ENCODE results near the gene THSD7A. TPM values are rescaled to one million over a fixed set of nuclear protein-coding genes. Genes with fewer than 3 reads are reported as not detected.

The THSD7A gene
- total and polyA plus RNA-seq, 2 of the 13 experiments (the other 11 are each of a cell fraction or from before 2014, with no cell fraction given), result 0.01 to 0.07 TPM

DNA sequence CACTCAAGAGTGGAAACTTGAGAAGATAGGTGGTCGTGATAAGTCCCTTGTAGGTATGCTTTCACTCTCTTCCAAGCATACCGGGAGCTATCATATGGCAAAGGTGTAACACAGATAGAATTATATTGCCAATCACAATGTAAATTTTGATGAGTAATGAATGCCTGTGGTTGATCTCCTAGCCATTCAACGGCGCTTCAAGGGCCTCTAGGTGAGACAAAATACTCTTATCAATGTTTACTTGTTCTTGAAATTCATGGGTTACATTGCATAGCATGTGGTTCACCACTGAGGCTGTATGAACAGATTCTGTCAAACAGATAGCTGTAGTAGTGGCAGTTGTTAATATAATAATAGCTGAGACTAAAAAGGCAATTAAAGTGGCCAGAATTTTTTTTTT is 82.4 kb downstream of the THSD7A start:
- Histone ChIP-seq H3K36me3 (replicated peaks in 1 of 2; ENCODE audit: control insufficient read depth in 1 of 2, insufficient read depth in 2 of 2, low read length in 2 of 2) (no peaks in the 10 kb centered on the region), H2AFZ (ENCODE audit: low read length) (no peak overlapping the region), H3K79me2 (ENCODE audit: insufficient read depth, low read length) (no peaks in the 10 kb centered on the region), H3K4me1 (ENCODE audit: insufficient read depth, low read length) (no peaks in the 10 kb centered on the region), H3K4me2 (ENCODE audit: low read depth, low read length) (no peak overlapping the region), H3K27me3 (ENCODE audit: control insufficient read depth in 1 of 2, insufficient read depth in 2 of 2, low read length in 2 of 2) (no peaks in the 10 kb centered on the region), H3K9ac (ENCODE audit: insufficient read depth, low read depth, low read length) (no peak overlapping the region), H3K9me3 (ENCODE audit: low read length) (no peaks in the 10 kb centered on the region), H4K20me1 (ENCODE audit: insufficient read depth, low read length) (no peaks in the 10 kb centered on the region), H3K27ac (ENCODE audit: extremely low read length, insufficient read depth, low read length) (no peak overlapping the region), H3K4me3 (replicated peaks in 1 of 3; ENCODE audit: insufficient read depth in 1 of 3, low read depth in 2 of 3, low read length in 3 of 3) (no peak overlapping the region)
- DNase-seq (ENCODE audit: low spot score) (no peak), FAIRE-seq (no peak), ATAC-seq (no peak)
- TF ChIP-seq NFKBIZ (CRISPR knock-in tag; IDR thresholded peaks at IDR 0.05) (no peak), PPARG (CRISPR knock-in tag; conservative IDR thresholded peaks at IDR 0.05) (no peak), ZNF773 (CRISPR knock-in tag; IDR thresholded peaks at IDR 0.05; ENCODE audit: borderline replicate concordance) (no peak)
- TF ChIP-seq, protein P1, sequence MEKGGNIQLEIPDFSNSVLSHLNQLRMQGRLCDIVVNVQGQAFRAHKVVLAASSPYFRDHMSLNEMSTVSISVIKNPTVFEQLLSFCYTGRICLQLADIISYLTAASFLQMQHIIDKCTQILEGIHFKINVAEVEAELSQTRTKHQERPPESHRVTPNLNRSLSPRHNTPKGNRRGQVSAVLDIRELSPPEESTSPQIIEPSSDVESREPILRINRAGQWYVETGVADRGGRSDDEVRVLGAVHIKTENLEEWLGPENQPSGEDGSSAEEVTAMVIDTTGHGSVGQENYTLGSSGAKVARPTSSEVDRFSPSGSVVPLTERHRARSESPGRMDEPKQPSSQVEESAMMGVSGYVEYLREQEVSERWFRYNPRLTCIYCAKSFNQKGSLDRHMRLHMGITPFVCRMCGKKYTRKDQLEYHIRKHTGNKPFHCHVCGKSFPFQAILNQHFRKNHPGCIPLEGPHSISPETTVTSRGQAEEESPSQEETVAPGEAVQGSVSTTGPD (CRISPR knock-in tag; IDR thresholded peaks at IDR 0.05), result no peak
- 35% methylated on average over 4 of the region's 4 CpGs for WGBS (ENCODE audit: low lambda C conversion rate)
- POLR2A ChIA-PET, result no interaction called here
- BruUV-seq (replicated peaks), result no TSS peak
- intact Hi-C loops (cut with micrococcal nuclease; ENCODE audit: unreplicated experiment) (no loop called here), in situ Hi-C loops (cut with HindIII; ENCODE audit: extremely low pct_ligation_motif_present, low pct_unique_long_range_greater_than_20kb) (no loop called here)
- CTCF ChIA-PET (ENCODE audit: low intra/inter-chr PET ratio, low total read pairs), result no interaction called here

DNA sequence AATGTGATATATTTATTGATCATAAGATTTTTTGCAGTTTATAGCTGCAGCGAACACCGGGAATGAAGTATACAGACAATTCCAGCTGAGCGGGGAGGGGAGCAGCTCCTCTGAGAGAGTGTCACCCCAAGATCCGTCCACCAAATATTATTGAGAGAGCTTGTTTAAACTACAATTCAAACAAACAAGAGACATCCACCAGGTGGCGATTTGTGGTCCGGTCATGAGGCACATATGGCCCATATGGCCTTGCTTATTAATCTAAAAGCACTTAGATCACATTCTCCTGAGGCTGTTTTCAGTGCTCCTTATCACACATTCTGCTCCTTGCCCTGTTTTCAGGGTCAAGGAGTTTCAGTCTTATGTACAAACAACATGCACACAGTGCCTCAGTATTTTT is 83.1 kb downstream of the THSD7A start:
- CTCF ChIA-PET (ENCODE audit: low intra/inter-chr PET ratio, low total read pairs), result no interaction called here
- Histone ChIP-seq H4K20me1 (ENCODE audit: insufficient read depth, low read length) (no peaks in the 10 kb centered on the region), H3K4me3 (replicated peaks in 1 of 3; ENCODE audit: insufficient read depth in 1 of 3, low read depth in 2 of 3, low read length in 3 of 3) (no peak overlapping the region), H3K4me2 (ENCODE audit: low read depth, low read length) (no peak overlapping the region), H3K27ac (ENCODE audit: extremely low read length, insufficient read depth, low read length) (no peak overlapping the region), H3K9me3 (ENCODE audit: low read length) (no peaks in the 10 kb centered on the region), H3K36me3 (replicated peaks in 1 of 2; ENCODE audit: control insufficient read depth in 1 of 2, insufficient read depth in 2 of 2, low read length in 2 of 2) (no peaks in the 10 kb centered on the region), H3K4me1 (ENCODE audit: insufficient read depth, low read length) (no peaks in the 10 kb centered on the region), H2AFZ (ENCODE audit: low read length) (no peak overlapping the region), H3K27me3 (ENCODE audit: control insufficient read depth in 1 of 2, insufficient read depth in 2 of 2, low read length in 2 of 2) (no peaks in the 10 kb centered on the region), H3K9ac (ENCODE audit: insufficient read depth, low read depth, low read length) (no peak overlapping the region), H3K79me2 (ENCODE audit: insufficient read depth, low read length) (no peaks in the 10 kb centered on the region)
- ATAC-seq (no peak), DNase-seq (ENCODE audit: low spot score) (no peak), FAIRE-seq (no peak)
- POLR2A ChIA-PET, result no interaction called here
- BruUV-seq (replicated peaks), result no TSS peak
- WGBS (ENCODE audit: low lambda C conversion rate), result 7% methylated on average over 6 of the region's 6 CpGs
- intact Hi-C loops (cut with micrococcal nuclease; ENCODE audit: unreplicated experiment) (no loop called here), in situ Hi-C loops (cut with HindIII; ENCODE audit: extremely low pct_ligation_motif_present, low pct_unique_long_range_greater_than_20kb) (no loop called here)
- TF ChIP-seq, protein P2, sequence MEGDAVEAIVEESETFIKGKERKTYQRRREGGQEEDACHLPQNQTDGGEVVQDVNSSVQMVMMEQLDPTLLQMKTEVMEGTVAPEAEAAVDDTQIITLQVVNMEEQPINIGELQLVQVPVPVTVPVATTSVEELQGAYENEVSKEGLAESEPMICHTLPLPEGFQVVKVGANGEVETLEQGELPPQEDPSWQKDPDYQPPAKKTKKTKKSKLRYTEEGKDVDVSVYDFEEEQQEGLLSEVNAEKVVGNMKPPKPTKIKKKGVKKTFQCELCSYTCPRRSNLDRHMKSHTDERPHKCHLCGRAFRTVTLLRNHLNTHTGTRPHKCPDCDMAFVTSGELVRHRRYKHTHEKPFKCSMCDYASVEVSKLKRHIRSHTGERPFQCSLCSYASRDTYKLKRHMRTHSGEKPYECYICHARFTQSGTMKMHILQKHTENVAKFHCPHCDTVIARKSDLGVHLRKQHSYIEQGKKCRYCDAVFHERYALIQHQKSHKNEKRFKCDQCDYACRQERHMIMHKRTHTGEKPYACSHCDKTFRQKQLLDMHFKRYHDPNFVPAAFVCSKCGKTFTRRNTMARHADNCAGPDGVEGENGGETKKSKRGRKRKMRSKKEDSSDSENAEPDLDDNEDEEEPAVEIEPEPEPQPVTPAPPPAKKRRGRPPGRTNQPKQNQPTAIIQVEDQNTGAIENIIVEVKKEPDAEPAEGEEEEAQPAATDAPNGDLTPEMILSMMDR (CRISPR knock-in tag; IDR thresholded peaks at IDR 0.05), result 0 out of 2 replicates have a peak, but pooled peaks have one; percentile 8
- TF ChIP-seq RCOR2 (CRISPR knock-in tag; IDR thresholded peaks at IDR 0.05) (no peak), ZNF430 (CRISPR knock-in tag; IDR thresholded peaks at IDR 0.05) (no peak)
- TF ChIP-seq, protein P3, sequence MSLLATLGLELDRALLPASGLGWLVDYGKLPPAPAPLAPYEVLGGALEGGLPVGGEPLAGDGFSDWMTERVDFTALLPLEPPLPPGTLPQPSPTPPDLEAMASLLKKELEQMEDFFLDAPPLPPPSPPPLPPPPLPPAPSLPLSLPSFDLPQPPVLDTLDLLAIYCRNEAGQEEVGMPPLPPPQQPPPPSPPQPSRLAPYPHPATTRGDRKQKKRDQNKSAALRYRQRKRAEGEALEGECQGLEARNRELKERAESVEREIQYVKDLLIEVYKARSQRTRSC (CRISPR knock-in tag; IDR thresholded peaks at IDR 0.05; ENCODE audit: low read depth), result no peak
